Measurements from ENCODE around the gene COMT.

COMT gene

DNA sequence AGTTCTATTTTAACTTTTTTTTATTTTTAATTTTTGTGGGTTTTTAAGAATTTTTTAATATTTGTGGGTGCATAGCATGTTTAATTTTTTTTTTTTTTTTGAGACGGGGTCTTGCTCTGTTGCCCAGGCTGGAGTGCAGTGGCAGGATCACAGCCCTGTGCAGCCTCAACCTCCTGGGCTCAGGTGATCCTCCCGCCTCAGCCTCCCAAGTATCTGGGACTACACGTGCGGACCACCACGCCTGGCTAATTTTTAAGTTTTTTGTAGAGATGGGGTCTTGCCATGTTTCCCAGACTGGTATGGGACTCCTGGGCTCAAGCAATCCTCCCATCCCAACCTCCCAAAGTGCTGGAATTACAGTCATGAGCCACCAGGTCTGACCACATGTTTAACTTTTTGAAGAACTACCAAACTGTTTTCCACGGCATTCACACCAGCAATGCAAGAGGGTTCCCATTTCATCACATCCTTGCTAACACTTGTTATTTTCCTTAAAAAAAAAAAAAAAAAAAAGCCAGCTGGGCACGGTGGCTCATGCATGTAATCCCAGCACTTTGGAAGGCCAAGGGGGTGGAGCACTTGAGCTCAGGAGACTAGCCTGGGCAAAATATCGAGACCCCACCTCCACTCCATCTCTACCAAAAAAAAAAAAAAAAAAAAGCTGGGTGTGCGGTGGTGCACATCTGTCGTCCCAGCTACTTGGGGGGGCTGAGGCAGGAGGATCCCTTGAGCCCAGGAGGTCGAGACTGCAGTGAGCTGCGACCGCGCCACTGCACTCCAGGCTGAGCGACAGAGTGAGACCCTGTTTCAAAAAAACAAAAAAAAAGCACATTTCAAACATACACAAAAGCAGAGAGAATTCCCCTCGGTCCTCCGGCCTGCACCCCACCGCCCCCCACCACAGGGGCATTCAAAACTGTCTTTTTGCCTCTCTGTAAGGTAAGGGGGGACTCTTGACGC, 16.8 kb downstream of the COMT start:
- DNase-seq (ENCODE audit: low spot score), result no peak

- DNase-seq (ENCODE audit: low spot score), result no peak
These were observed 17.5 kb downstream of the COMT start for GRCh38 chr22:19959043-19959586.

GRCh38 chr22:19959587-19960490, 18.3 kb downstream of the COMT start:
- DNase-seq (ENCODE audit: low spot score), result no peak

DNA sequence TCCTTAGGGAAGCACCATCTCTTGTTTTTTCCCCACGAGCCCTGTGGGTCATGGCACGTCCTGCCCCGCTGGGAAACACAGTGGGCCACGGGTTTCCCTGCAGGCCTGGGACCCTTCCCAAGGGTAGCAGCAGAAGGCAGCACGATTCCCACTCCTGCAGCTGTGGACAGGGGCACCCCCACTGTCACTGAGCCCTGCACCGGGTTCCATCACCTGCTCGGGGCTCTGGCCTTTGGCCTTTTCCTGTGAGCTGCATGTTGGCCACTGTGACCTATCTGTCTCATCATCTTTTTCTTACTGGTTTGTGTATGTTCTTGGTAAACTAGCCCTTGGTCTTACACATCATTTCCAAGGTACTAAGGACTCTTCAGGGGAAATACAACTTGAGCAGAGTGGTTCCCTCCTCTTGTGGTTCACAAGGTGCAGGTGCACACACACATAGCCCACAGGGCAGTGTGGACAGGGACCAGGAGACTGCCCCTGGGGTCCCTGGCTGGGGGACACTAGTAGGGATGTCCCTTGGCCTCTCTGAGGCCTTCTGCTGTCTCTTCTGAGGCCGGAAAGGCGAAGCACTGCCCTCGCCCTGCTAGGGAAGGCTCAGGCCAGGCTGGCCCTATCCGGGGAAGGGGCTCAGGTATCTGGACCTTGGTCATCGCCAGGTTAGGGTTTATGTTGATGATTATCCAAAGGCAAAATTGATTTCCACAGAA, 19.1 kb downstream of the COMT start:
- no peak for DNase-seq (ENCODE audit: low spot score)

GRCh38 chr22:19961201-19961580, 19.6 kb downstream of the COMT start:
- no peak for DNase-seq (ENCODE audit: low spot score)

- no peak for DNase-seq (ENCODE audit: low spot score)
These were observed 20.3 kb downstream of the COMT start for GRCh38 chr22:19961868-19962245.

DNA sequence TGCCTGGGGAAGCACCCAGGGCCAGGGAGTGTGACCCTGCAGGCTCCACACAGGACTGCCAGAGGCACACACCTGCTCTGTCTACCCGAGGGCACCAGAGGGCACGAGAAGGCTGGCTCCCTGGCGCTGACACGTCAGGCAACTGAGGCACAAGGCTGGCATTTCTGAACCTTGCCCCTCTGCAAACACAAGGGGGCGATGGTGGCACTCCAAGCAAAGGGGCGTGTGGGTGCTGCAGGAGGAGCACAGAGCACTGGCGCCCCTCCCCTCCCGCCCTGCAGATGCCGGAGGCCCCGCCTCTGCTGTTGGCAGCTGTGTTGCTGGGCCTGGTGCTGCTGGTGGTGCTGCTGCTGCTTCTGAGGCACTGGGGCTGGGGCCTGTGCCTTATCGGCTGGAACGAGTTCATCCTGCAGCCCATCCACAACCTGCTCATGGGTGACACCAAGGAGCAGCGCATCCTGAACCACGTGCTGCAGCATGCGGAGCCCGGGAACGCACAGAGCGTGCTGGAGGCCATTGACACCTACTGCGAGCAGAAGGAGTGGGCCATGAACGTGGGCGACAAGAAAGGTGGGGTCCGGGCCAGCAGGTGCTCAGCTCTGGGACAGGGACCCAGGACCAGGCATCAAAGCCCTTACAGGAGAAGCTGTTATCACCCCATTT, 20.8 kb downstream of the COMT start:
- peak; percentile 85 for DNase-seq (ENCODE audit: low spot score)

- DNase-seq (ENCODE audit: low spot score), result no peak
These were observed 21.6 kb downstream of the COMT start for GRCh38 chr22:19962909-19963806.

DNA sequence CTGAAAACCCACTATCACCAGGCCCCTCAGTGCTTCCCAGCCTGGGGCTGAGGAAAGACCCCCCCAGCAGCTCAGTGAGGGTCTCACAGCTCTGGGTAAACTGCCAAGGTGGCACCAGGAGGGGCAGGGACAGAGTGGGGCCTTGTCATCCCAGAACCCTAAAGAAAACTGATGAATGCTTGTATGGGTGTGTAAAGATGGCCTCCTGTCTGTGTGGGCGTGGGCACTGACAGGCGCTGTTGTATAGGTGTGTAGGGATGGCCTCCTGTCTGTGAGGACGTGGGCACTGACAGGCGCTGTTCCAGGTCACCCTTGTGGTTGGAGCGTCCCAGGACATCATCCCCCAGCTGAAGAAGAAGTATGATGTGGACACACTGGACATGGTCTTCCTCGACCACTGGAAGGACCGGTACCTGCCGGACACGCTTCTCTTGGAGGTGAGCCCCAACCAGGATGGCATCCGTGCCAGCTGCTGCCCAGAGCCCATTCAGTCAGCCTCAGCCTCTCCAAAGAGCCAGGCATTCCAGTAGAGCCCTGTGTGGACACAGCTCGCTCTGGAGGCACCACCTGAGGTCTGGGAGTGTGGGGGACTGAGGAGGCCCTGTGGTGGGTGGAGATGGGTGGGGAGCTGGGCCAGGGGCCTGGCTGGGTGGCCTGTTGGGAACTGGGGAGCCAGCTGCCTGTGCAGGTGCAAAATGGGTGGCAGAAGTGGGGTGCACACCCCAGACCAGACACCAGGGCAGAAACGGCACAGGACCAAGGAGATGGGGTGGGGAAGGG, 22.5 kb downstream of the COMT start:
- no peak for DNase-seq (ENCODE audit: low spot score)

GRCh38 chr22:19964701-19965386, 23.3 kb downstream of the COMT start:
- no peak for DNase-seq (ENCODE audit: low spot score)

DNA sequence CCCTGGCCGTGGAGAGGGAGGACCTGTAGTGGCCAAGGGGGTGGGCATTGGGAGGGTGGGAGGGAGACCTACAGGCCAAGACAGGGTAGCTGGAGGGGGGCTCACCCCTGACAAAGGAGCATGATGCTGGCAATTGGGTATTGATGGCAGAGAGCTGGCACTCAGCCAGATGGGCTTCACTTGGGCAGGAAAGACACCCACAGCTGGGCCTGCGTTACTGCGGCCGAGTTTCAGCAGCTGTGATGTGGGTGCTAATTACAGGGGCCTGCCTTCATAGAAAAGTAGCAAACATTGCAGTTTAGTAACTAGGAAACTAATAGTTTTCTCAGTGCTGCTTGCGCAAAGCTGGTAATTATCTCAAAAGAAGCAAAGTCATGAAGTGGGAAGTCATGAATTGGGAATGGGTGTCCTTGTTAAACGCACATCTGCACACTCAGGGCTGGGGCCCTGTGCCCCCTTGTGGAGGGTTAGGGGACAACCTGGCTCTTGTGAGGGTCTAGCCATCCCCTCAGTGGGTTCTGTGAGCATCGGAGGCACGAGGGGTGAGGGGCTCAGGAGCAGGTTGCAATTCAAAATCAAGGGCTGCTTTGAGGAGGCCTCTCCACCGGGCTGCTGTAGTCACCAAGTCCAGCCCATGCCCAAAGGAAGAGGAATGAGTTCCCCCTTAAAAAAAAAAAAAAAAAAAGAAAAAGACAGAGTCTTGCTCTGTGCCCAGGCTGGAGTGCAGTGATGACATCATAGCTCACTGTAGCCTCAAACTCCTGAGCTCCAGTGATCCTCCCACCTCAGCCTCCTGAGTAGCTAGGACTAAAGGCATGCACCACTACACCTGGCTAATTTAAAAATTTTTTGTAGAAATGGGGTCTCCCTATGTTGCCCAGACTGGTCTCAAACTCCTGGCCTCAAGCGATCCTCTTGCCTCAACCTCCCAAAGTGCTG, 24.5 kb downstream of the COMT start:
- DNase-seq (ENCODE audit: low spot score), result no peak

- no peak for DNase-seq (ENCODE audit: low spot score)
These were observed 25.6 kb downstream of the COMT start for GRCh38 chr22:19966908-19967750.

GRCh38 chr22:19967850-19968449, 26.4 kb downstream of the COMT start:
- no peak for DNase-seq (ENCODE audit: low spot score)

GRCh38 chr22:19968450-19968891, 26.9 kb downstream of the COMT start:
- no peak for DNase-seq (ENCODE audit: low spot score)

DNA sequence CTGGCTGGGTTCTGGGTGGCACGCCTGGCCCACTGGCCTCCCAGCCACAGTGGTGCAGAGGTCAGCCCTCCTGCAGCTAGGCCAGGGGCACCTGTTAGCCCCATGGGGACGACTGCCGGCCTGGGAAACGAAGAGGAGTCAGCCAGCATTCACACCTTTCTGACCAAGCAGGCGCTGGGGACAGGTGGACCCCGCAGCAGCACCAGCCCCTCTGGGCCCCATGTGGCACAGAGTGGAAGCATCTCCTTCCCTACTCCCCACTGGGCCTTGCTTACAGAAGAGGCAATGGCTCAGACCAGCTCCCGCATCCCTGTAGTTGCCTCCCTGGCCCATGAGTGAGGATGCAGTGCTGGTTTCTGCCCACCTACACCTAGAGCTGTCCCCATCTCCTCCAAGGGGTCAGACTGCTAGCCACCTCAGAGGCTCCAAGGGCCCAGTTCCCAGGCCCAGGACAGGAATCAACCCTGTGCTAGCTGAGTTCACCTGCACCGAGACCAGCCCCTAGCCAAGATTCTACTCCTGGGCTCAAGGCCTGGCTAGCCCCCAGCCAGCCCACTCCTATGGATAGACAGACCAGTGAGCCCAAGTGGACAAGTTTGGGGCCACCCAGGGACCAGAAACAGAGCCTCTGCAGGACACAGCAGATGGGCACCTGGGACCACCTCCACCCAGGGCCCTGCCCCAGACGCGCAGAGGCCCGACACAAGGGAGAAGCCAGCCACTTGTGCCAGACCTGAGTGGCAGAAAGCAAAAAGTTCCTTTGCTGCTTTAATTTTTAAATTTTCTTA, 27.8 kb downstream of the COMT start:
- no peak for DNase-seq (ENCODE audit: low spot score)
